IMR-90 (cell line): Measurements from ENCODE around the gene NTMT1. TPM values are rescaled to one million over a fixed set of nuclear protein-coding genes. Genes with fewer than 3 reads are reported as not detected.

ENCODE experiments used
- ATAC-seq: fragments of 200-7000 bp; cut with Tn5 transposase; 2 replicates; pipeline ENCODE4 v1.9.1; 2020; ENCODE audit warnings: low read depth, mild to moderate bottlenecking, moderate library complexity
- BruUV-seq: library from RNA; stranded (reverse); fragments of 400-500 nt; replicated peaks from 2 replicates; lab custom pipeline; 2021; lab: Mats Ljungman, UMichigan
- CTCF ChIA-PET: fragments of 300-600 bp; formaldehyde crosslinking; extraction: SDS; loops from one replicate; lab custom pipeline; 2021; ENCODE audit warnings: antibody characterized with exemption; lab: Yijun Ruan, JAX
- POLR2A ChIA-PET: fragments of 300-600 bp; sonication (Branson Sonifier 250); formaldehyde crosslinking; loops from one replicate; lab custom pipeline; 2022; ENCODE audit warnings: antibody characterized with exemption; ENCODE audit not compliant: unreplicated experiment; lab: Charles Lee
- DNase-seq: peaks from one replicate; pipeline ENCODE4 v3.0.0; 2013
- H2AFZ ChIP-seq: replicated peaks from 2 replicates; pipeline ENCODE3; 2013; ENCODE audit warnings: low read length, mild to moderate bottlenecking; ENCODE audit not compliant: poor library complexity
- H2AK5ac ChIP-seq: 2 replicates; pipeline ENCODE4 v1.6.1; 2013; ENCODE audit warnings: low read depth, low read length, inconsistent platforms
- H2AK9ac ChIP-seq: replicated peaks from 2 replicates; pipeline ENCODE3; 2013; ENCODE audit warnings: mild to moderate bottlenecking, low read depth, low read length, moderate library complexity; ENCODE audit not compliant: poor library complexity
- H2BK120ac ChIP-seq: 2 replicates; pipeline ENCODE4 v1.6.1; 2013; ENCODE audit warnings: low read depth, low read length, inconsistent platforms
- H2BK15ac ChIP-seq: 3 replicates; pipeline ENCODE4 v1.6.1; 2013; ENCODE audit warnings: low read depth, low read length, inconsistent platforms
- H2BK20ac ChIP-seq: 2 replicates; pipeline ENCODE4 v1.6.1; 2013; ENCODE audit warnings: low read depth, mild to moderate bottlenecking, inconsistent platforms, low read length, moderate library complexity
- H2BK5ac ChIP-seq: 2 replicates; pipeline ENCODE4 v1.6.1; 2013; ENCODE audit warnings: mild to moderate bottlenecking, low read depth, low read length, inconsistent platforms; ENCODE audit not compliant: poor library complexity, severe bottlenecking
- H3K14ac ChIP-seq: replicated peaks from 2 replicates; pipeline ENCODE4 v1.6.1; 2013; ENCODE audit warnings: low read depth, low read length, inconsistent platforms
- H3K18ac ChIP-seq: 2 replicates; pipeline ENCODE4 v1.6.1; 2013; ENCODE audit warnings: low read depth, low read length, control low read depth
- H3K23ac ChIP-seq: 2 replicates; pipeline ENCODE4 v1.6.1; 2013; ENCODE audit warnings: low read depth, low read length, inconsistent platforms
- H3K27ac ChIP-seq: 2 replicates; pipeline ENCODE4 v1.5.1; 2013; ENCODE audit warnings: mild to moderate bottlenecking, control low read depth, low read length; ENCODE audit not compliant: insufficient read depth
- H3K27me3 ChIP-seq: 2 replicates; pipeline ENCODE4 v1.6.1; 2013; ENCODE audit warnings: low read length; ENCODE audit not compliant: control insufficient read depth, insufficient read depth
- H3K36me3 ChIP-seq: 2 replicates; pipeline ENCODE4 v1.6.1; 2013; ENCODE audit warnings: low read length, mixed read lengths; ENCODE audit not compliant: control insufficient read depth, insufficient read depth
- H3K4ac ChIP-seq: 2 replicates; pipeline ENCODE4 v1.6.1; 2013; ENCODE audit warnings: low read depth, low read length, inconsistent platforms
- H3K4me1 ChIP-seq: 2 replicates; pipeline ENCODE4 v1.6.1; 2013; ENCODE audit warnings: low read length, mixed read lengths; ENCODE audit not compliant: control insufficient read depth, insufficient read depth
- H3K4me2 ChIP-seq: 2 replicates; pipeline ENCODE4 v1.6.1; 2013; ENCODE audit warnings: low read depth, mild to moderate bottlenecking, control low read depth, low read length, moderate library complexity
- H3K4me3 ChIP-seq: 2 replicates; pipeline ENCODE4 v1.5.1; 2013; ENCODE audit warnings: low read depth, mild to moderate bottlenecking, control low read depth, low read length, moderate library complexity; ENCODE audit not compliant: insufficient read depth
- H3K56ac ChIP-seq: 2 replicates; pipeline ENCODE4 v1.6.1; 2013; ENCODE audit warnings: low read length, inconsistent platforms; ENCODE audit not compliant: insufficient read depth; ENCODE audit errors: extremely low read depth
- H3K79me1 ChIP-seq, 2 experiments: 2 replicates each; pipeline ENCODE4 v1.6.1; 2013; ENCODE audit warnings: low read length in 2 of 2, inconsistent platforms in 1 of 2, low read depth in 1 of 2
- H3K9ac ChIP-seq: 2 replicates; pipeline ENCODE4 v1.6.1; 2013; ENCODE audit warnings: low read depth, low read length, control low read depth
- H3K9me1 ChIP-seq: 2 replicates; pipeline ENCODE4 v1.6.1; 2013; ENCODE audit warnings: low read length, inconsistent platforms; ENCODE audit not compliant: insufficient read depth
- H3K9me3 ChIP-seq: 2 replicates; pipeline ENCODE4 v1.6.1; 2013; ENCODE audit warnings: low read length; ENCODE audit not compliant: control insufficient read depth, insufficient read depth
- H4K20me1 ChIP-seq: 2 replicates; pipeline ENCODE4 v1.6.1; 2013; ENCODE audit warnings: low read length, inconsistent platforms; ENCODE audit not compliant: insufficient read depth
- H4K5ac ChIP-seq: 2 replicates; pipeline ENCODE4 v1.6.1; 2013; ENCODE audit warnings: mild to moderate bottlenecking, low read depth, low read length, control low read depth
- H4K8ac ChIP-seq, 2 experiments: 2 replicates each; pipeline ENCODE4 v1.6.1; 2013; ENCODE audit warnings: low read depth in 2 of 2, low read length in 2 of 2, control low read depth in 1 of 2, inconsistent platforms in 1 of 2
- H4K91ac ChIP-seq: 2 replicates; pipeline ENCODE4 v1.6.1; 2013; ENCODE audit warnings: low read depth, low read length, inconsistent platforms; ENCODE audit not compliant: insufficient read depth
- CEBPB ChIP-seq: IDR thresholded peaks from 2 replicates; pipeline ENCODE4 v1.6.1; 2012; ENCODE audit warnings: low read depth, low read length, improper control_type of control experiment
- CHD1 ChIP-seq: IDR thresholded peaks from 2 replicates; pipeline ENCODE4 v1.6.1; 2012; ENCODE audit warnings: low read depth, low read length, improper control_type of control experiment
- MAFK ChIP-seq: IDR thresholded peaks from 2 replicates; pipeline ENCODE4 v1.6.1; 2012; ENCODE audit warnings: low read depth, low read length, improper control_type of control experiment
- MAZ ChIP-seq: IDR thresholded peaks from 2 replicates; pipeline ENCODE4 v1.6.1; 2012; ENCODE audit warnings: low read depth, mild to moderate bottlenecking, low read length, improper control_type of control experiment, moderate library complexity, borderline replicate concordance
- NFE2L2 ChIP-seq: fragments of 150-350 bp; IDR thresholded peaks from 2 replicates; pipeline ENCODE4 v1.6.1; 2016; ENCODE audit warnings: low read depth, mild to moderate bottlenecking, low read length
- POLR2A ChIP-seq: IDR thresholded peaks from 2 replicates; pipeline ENCODE4 v1.6.1; 2012; ENCODE audit warnings: mild to moderate bottlenecking, low read depth, low read length
- RAD21 ChIP-seq: IDR thresholded peaks from 2 replicates; pipeline ENCODE4 v1.6.1; 2012; ENCODE audit warnings: low read length, improper control_type of control experiment
- RFX5 ChIP-seq: IDR thresholded peaks from 2 replicates; pipeline ENCODE4 v1.8.0; 2012; ENCODE audit warnings: low read depth, mild to moderate bottlenecking, low read length, moderate library complexity
- WGBS, 2 experiments: methylation state at CpG; one replicate each; pipeline versions ENCODE4 v1.1.5 to v1.1.7; 2013; ENCODE audit warnings: missing lambda C conversion rate in 2 of 2; ENCODE audit not compliant: insufficient read length in 1 of 2; ENCODE audit errors: extremely low coverage in 2 of 2; 5-methylcytosine and 5-hydroxymethylcytosine counted together
- dilution Hi-C: fragments of 300-500 bp; cut with HindIII; formaldehyde crosslinking; loops from one replicate; pipeline ENCODE4 v1.14.3; 2018; ENCODE audit warnings: low sequenced_read_pairs; ENCODE audit not compliant: unreplicated experiment
- in situ Hi-C: fragments of 300-500 bp; cut with MboI; formaldehyde crosslinking; loops from 3 replicates; pipeline ENCODE4 v1.14.3; 2019; ENCODE audit warnings: low sequenced_read_pairs, inconsistent platforms, mixed read lengths
- intact Hi-C: fragments of 100-400 bp; cut with micrococcal nuclease; formaldehyde crosslinking; loops from 2 replicates; pipeline ENCODE4 v1.10.0; 2022
- polyA plus RNA-seq, 3 experiments: library from polyadenylated mRNA; depleted of rRNA; stranded (reverse); fragments of >200 nt; gene quantifications; 2 replicates each; pipeline ENCODE4 v1.2.3, GENCODE V29; 2012; ENCODE audit warnings: low replicate concordance in 1 of 3
- total RNA-seq: library from RNA; depleted of rRNA; stranded (reverse); fragments of >200 nt; gene quantifications from 2 replicates; pipeline ENCODE4 v1.2.3, GENCODE V29; 2012
- TF ChIP-seq, protein P1 (sequence below): fragments of 150-350 bp; IDR thresholded peaks from 2 replicates; pipeline ENCODE4 v1.6.1; 2016; ENCODE audit warnings: low read depth, mild to moderate bottlenecking, low read length, moderate library complexity, borderline replicate concordance
- TF ChIP-seq, protein P2 (sequence below): fragments of 150-350 bp; IDR thresholded peaks from 2 replicates; pipeline ENCODE4 v1.6.1; 2017; ENCODE audit warnings: mild to moderate bottlenecking, antibody characterized with exemption, low read length, low read depth
- TF ChIP-seq, protein P3 (sequence below): conservative IDR thresholded peaks from 2 replicates; pipeline ENCODE4 v1.5.1; 2012; ENCODE audit warnings: mild to moderate bottlenecking, low read depth, low read length, improper control_type of control experiment

The NTMT1 gene
- total and polyA plus RNA-seq, 2 of the 4 experiments (the other 2 are of a cell fraction), result 68.1 to 88.1 TPM

DNA sequence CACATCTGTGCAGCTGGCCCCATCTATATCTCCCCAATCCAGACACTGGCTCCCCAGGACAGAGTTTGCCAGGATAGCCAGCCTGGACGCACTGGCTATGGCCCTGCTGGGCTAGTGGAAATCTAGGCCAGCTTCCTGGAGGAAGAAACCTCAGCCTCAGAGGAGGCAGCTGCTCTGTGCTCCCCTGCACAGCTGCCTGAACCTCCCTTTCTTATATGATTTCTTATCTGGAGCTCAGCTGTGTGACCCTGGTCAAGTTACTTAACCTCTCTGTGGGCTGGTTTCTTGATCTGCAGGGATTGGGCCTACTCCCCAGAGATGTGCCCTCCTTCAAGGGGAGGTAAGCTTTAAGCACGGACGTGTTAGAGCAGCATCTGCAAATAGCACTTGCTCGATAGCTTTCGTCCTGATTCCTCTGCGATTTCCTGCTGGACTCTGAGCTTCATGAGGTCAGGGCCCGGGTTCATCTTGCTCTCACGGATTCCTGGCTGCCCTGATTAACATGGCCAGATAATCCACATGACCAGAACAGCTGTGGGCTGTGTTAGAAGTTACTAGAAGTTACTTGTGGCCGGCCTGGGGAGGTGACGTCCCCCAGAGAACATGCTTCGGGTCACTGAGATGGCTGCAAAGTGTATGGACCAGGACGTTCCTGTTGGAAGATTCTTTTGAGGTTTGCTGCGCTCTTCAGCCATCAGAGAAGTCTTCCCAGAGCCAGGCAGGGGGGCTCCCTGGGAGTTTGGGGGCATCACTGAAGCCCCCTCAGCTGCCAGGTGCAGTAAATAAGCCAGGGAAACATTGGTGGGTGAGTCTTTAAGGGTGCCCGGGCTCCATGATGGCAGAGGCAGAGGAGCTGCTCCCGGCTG lies 19.6 kb upstream of the NTMT1 start:
- peak overlapping the region; percentile 36 for H2AFZ ChIP-seq
- H3K23ac ChIP-seq, result no peak overlapping the region
- H4K91ac ChIP-seq, result peak overlapping the region; percentile 56
- peaks cover 0 to 9% of the 10 kb centered on the region in 2 experiments; a peak in 2 of 4 replicates for H3K79me1 ChIP-seq
- ChIA-PET CTCF (interaction anchor here (1.1 kb wide), 1 partner anchor 468 kb away, joined by 4 read pairs; no protein-coding TSS in a partner anchor), POLR2A (no interaction called here)
- no peak overlapping the region for H3K27ac ChIP-seq
- WGBS, 2 experiments, result 79% methylated on average over 11 of the region's 15 CpGs; no CpG with 5 or more reads in 1 of the 2 experiments
- H3K36me3 ChIP-seq, result no peaks in the 10 kb centered on the region
- H3K4me2 ChIP-seq, result no peak overlapping the region
- no peaks in the 10 kb centered on the region for H3K27me3 ChIP-seq
- no peak for ATAC-seq
- peaks cover 7% of the 10 kb centered on the region for H3K9me1 ChIP-seq
- peak overlapping the region; percentile 34 for H3K4ac ChIP-seq
- H2BK120ac ChIP-seq, result peak overlapping the region; percentile 38
- peak overlapping the region; percentile 48; the same call in 2 of the 3 replicates for H2BK15ac ChIP-seq
- BruUV-seq, result no TSS peak
- no peaks in the 10 kb centered on the region for H4K20me1 ChIP-seq
- H3K4me1 ChIP-seq, result peaks cover 17% of the 10 kb centered on the region
- H3K4me3 ChIP-seq, result no peak overlapping the region
- H2AK5ac ChIP-seq, result peak overlapping the region; percentile 92; the same call in 1 of the 2 replicates
- no peak overlapping the region for H4K5ac ChIP-seq
- no peak overlapping the region for H2BK5ac ChIP-seq
- no peak for DNase-seq
- no peak overlapping the region for H3K14ac ChIP-seq
- H4K8ac ChIP-seq, result peak overlapping the region in 1 of 2 experiments; percentile 28; a peak in 2 of 4 replicates
- no peaks in the 10 kb centered on the region for H3K9me3 ChIP-seq
- TF ChIP-seq CEBPB, result no peak
- TF ChIP-seq CHD1, result no peak
- TF ChIP-seq, protein P1, sequence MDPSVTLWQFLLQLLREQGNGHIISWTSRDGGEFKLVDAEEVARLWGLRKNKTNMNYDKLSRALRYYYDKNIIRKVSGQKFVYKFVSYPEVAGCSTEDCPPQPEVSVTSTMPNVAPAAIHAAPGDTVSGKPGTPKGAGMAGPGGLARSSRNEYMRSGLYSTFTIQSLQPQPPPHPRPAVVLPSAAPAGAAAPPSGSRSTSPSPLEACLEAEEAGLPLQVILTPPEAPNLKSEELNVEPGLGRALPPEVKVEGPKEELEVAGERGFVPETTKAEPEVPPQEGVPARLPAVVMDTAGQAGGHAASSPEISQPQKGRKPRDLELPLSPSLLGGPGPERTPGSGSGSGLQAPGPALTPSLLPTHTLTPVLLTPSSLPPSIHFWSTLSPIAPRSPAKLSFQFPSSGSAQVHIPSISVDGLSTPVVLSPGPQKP, result no peak
- TF ChIP-seq, protein P2, sequence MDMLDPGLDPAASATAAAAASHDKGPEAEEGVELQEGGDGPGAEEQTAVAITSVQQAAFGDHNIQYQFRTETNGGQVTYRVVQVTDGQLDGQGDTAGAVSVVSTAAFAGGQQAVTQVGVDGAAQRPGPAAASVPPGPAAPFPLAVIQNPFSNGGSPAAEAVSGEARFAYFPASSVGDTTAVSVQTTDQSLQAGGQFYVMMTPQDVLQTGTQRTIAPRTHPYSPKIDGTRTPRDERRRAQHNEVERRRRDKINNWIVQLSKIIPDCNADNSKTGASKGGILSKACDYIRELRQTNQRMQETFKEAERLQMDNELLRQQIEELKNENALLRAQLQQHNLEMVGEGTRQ, result no peak
- TF ChIP-seq POLR2A, result no peak
- TF ChIP-seq MAZ, result no peak
- TF ChIP-seq RFX5, result no peak
- TF ChIP-seq MAFK, result no peak
- TF ChIP-seq RAD21, result no peak
- TF ChIP-seq NFE2L2, result no peak
- TF ChIP-seq, protein P3, sequence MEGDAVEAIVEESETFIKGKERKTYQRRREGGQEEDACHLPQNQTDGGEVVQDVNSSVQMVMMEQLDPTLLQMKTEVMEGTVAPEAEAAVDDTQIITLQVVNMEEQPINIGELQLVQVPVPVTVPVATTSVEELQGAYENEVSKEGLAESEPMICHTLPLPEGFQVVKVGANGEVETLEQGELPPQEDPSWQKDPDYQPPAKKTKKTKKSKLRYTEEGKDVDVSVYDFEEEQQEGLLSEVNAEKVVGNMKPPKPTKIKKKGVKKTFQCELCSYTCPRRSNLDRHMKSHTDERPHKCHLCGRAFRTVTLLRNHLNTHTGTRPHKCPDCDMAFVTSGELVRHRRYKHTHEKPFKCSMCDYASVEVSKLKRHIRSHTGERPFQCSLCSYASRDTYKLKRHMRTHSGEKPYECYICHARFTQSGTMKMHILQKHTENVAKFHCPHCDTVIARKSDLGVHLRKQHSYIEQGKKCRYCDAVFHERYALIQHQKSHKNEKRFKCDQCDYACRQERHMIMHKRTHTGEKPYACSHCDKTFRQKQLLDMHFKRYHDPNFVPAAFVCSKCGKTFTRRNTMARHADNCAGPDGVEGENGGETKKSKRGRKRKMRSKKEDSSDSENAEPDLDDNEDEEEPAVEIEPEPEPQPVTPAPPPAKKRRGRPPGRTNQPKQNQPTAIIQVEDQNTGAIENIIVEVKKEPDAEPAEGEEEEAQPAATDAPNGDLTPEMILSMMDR, result no peak
- no peak overlapping the region for H3K9ac ChIP-seq
- in situ Hi-C loops (loop anchor here (10.0 kb wide), 1 partner anchor 272 kb away; no protein-coding TSS in a partner anchor), intact Hi-C loops (no loop called here), dilution Hi-C loops (no loop called here)
- no peak overlapping the region for H3K18ac ChIP-seq
- H3K56ac ChIP-seq, result no peak overlapping the region
- H2AK9ac ChIP-seq, result peak overlapping the region; percentile 45
- no peak overlapping the region for H2BK20ac ChIP-seq
